PC-3 (cell line): Measurements from ENCODE around the gene ADAMTS15.

ENCODE experiments used
- EZH2 ChIP-seq: fragments of 300-600 bp; sonication (generic); IDR thresholded peaks from one replicate; pipeline ENCODE4 v1.6.1; 2017; ENCODE audit warnings: antibody characterized with exemption, mild to moderate bottlenecking, low read length; ENCODE audit not compliant: unreplicated experiment
- EZH2phosphoT487 ChIP-seq: fragments of 300-600 bp; sonication (generic); IDR thresholded peaks from 2 replicates; pipeline ENCODE4 v1.6.1; 2018; ENCODE audit warnings: mild to moderate bottlenecking, antibody characterized with exemption, low read length, borderline replicate concordance
- TF ChIP-seq, protein P1 (sequence below): fragments of 300-600 bp; sonication (generic); conservative IDR thresholded peaks from 2 replicates; pipeline ENCODE4 v1.5.1; 2017; ENCODE audit warnings: antibody characterized with exemption, low read depth, mild to moderate bottlenecking, low read length

DNA sequence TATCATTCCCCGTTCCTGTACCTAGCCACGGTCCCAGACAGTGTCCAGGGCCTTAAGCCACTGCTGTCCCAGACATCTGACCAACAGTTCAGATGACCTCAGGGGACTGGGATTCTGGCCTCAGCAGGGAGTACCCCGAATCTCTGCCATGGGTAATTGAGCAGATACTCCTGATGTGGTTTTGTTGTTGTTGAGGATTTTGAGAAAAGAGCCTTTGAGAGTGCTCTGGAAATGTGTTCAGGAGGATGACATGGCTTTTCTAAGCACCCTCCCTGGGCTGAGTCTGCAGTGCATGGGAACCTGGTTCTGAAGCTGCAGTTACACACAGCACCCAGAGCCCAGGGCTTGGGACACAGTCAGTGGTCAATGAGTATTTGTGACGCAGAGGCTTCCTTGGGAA, 30.4 kb downstream of the ADAMTS15 start:
- TF ChIP-seq, protein P1, sequence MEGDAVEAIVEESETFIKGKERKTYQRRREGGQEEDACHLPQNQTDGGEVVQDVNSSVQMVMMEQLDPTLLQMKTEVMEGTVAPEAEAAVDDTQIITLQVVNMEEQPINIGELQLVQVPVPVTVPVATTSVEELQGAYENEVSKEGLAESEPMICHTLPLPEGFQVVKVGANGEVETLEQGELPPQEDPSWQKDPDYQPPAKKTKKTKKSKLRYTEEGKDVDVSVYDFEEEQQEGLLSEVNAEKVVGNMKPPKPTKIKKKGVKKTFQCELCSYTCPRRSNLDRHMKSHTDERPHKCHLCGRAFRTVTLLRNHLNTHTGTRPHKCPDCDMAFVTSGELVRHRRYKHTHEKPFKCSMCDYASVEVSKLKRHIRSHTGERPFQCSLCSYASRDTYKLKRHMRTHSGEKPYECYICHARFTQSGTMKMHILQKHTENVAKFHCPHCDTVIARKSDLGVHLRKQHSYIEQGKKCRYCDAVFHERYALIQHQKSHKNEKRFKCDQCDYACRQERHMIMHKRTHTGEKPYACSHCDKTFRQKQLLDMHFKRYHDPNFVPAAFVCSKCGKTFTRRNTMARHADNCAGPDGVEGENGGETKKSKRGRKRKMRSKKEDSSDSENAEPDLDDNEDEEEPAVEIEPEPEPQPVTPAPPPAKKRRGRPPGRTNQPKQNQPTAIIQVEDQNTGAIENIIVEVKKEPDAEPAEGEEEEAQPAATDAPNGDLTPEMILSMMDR = no peak
- TF ChIP-seq EZH2 (no peak), EZH2phosphoT487 (no peak)
